ENCODE measurements around the gene TBKBP1. TPM values are rescaled to one million over a fixed set of nuclear protein-coding genes. Genes with fewer than 3 reads are reported as not detected.

Gene TBKBP1
- total RNA-seq, 2 donors from 2014 or later, result 8.0 to 13.2 TPM

- Histone ChIP-seq H3K4me3 (no peak overlapping the region), H3K27me3 (peaks cover 0 to 16% of the 10 kb centered on the region in 2 donors), H3K36me3 (replicated peaks in 1 of 2; ENCODE audit: insufficient read depth in 1 of 2, low read depth in 2 of 2) (no peaks in the 10 kb centered on the region), H3K27ac (no peak overlapping the region), H3K9me3 (no peaks in the 10 kb centered on the region), H3K4me1 (peaks cover 8% of the 10 kb centered on the region)
- intact Hi-C loops (cut with DNase I), result no loop called here
- TF ChIP-seq, protein P1, sequence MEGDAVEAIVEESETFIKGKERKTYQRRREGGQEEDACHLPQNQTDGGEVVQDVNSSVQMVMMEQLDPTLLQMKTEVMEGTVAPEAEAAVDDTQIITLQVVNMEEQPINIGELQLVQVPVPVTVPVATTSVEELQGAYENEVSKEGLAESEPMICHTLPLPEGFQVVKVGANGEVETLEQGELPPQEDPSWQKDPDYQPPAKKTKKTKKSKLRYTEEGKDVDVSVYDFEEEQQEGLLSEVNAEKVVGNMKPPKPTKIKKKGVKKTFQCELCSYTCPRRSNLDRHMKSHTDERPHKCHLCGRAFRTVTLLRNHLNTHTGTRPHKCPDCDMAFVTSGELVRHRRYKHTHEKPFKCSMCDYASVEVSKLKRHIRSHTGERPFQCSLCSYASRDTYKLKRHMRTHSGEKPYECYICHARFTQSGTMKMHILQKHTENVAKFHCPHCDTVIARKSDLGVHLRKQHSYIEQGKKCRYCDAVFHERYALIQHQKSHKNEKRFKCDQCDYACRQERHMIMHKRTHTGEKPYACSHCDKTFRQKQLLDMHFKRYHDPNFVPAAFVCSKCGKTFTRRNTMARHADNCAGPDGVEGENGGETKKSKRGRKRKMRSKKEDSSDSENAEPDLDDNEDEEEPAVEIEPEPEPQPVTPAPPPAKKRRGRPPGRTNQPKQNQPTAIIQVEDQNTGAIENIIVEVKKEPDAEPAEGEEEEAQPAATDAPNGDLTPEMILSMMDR (IDR thresholded peaks at IDR 0.05), result peak in 6 of 7 experiments; percentile 19 to 32 (median 28)
- no peak for TF ChIP-seq POLR2A (IDR thresholded peaks at IDR 0.05)
- 50 to 58% methylated on average over 2 of the region's 2 CpGs for WGBS, 2 donors
- DNase-seq (peak in 1 of 4 donors; percentile 35), ATAC-seq (no peak)
Observed at GRCh38 chr17:47717261-47717697, 23.3 kb downstream of the TBKBP1 start.

- no peak for ATAC-seq
- WGBS, 2 donors, result 14 to 15% methylated on average over 7 to 9 of the region's 9 CpGs
Observed at GRCh38 chr17:47717979-47718621, 24.1 kb downstream of the TBKBP1 start.

DNA sequence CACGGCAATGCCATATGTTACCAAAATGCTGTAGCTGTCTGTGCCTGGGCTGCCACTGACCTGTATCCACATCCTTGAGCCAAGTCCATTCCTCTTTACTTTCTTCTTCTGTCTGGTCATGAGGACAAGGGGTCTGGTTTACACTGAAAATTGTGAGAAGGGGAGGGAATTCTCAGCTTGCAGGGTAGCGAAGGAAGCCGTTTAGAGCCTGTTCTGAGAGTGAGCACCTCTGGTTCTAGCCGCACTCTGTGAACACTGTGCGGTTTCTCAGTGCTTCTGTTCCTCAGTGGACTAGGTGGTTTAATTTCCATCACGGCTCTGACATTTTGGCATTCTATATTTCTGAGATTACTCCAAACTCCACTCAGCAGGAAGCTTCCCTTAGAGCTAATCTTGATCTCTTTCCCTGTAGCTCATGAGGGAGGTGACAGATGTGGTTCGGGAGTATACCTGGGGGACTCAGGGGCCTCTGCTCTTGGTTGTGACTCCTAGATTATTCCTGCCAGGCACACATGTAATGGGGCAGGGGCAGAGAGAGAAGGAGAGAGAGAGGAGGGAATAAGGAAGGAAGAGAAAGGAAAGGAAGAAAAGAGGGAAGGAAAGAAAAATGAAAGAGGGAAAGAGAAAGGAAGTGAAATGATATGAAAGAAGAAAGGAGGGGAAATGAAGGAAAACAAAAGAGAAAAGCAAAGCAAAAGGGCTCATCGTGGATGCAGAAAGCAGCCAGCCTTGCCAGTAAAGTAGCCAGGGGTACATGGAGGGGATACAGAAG lies 24.9 kb downstream of the TBKBP1 start:
- Histone ChIP-seq H3K4me3 (no peak overlapping the region), H3K27me3 (peaks cover 0 to 16% of the 10 kb centered on the region in 2 donors), H3K36me3 (replicated peaks in 1 of 2; ENCODE audit: insufficient read depth in 1 of 2, low read depth in 2 of 2) (no peaks in the 10 kb centered on the region), H3K27ac (no peak overlapping the region), H3K4me1 (peaks cover 8% of the 10 kb centered on the region), H3K9me3 (no peaks in the 10 kb centered on the region)
- 38 to 52% methylated on average over 7 to 8 of the region's 8 CpGs for WGBS, 2 donors
- no peak for ATAC-seq
- intact Hi-C loops (cut with DNase I), result no loop called here
- TF ChIP-seq POLR2A (IDR thresholded peaks at IDR 0.05), result no peak
- TF ChIP-seq, protein P1 (IDR thresholded peaks at IDR 0.05), result no peak
- DNase-seq, result no peak

More at GRCh38 chr17:47717979-47718621, 24.1 kb downstream of the TBKBP1 start:
- Histone ChIP-seq H3K9me3 (no peaks in the 10 kb centered on the region), H3K27ac (no peak overlapping the region), H3K4me3 (no peak overlapping the region), H3K4me1 (peaks cover 8% of the 10 kb centered on the region), H3K36me3 (replicated peaks in 1 of 2; ENCODE audit: insufficient read depth in 1 of 2, low read depth in 2 of 2) (no peaks in the 10 kb centered on the region), H3K27me3 (peaks cover 0 to 16% of the 10 kb centered on the region in 2 donors)
- TF ChIP-seq POLR2A (IDR thresholded peaks at IDR 0.05), result no peak
- TF ChIP-seq, protein P1 (IDR thresholded peaks at IDR 0.05), result no peak
- intact Hi-C loops (cut with DNase I), result no loop called here
- no peak for DNase-seq

- no peak overlapping the region for H3K27ac ChIP-seq
- H3K4me1 ChIP-seq, result peaks cover 8% of the 10 kb centered on the region
- H3K9me3 ChIP-seq, result no peaks in the 10 kb centered on the region
- TF ChIP-seq, protein P1 (IDR thresholded peaks at IDR 0.05), result no peak
- no peak for TF ChIP-seq POLR2A (IDR thresholded peaks at IDR 0.05)
- WGBS, 2 donors, result 63 to 72% methylated on average over 6 to 9 of the region's 9 CpGs
- ATAC-seq (no peak), DNase-seq (no peak)
- intact Hi-C loops (cut with DNase I), result no loop called here
- H3K27me3 ChIP-seq, result peaks cover 0 to 16% of the 10 kb centered on the region in 2 donors
- H3K36me3 ChIP-seq (replicated peaks in 1 of 2; ENCODE audit: insufficient read depth in 1 of 2, low read depth in 2 of 2), result no peaks in the 10 kb centered on the region
- no peak overlapping the region for H3K4me3 ChIP-seq
Observed at GRCh38 chr17:47719411-47720152, 25.6 kb downstream of the TBKBP1 start.

All from body of pancreas (tissue), 4 donors.